HG03520 (cell line): Measurements from ENCODE around the gene MT1M.

Experiments
- ATAC-seq: cut with Tn5 transposase; IDR thresholded peaks from one replicate; pipeline ENCODE4 v1.9.1; 2021; ENCODE audit warnings: mild to moderate bottlenecking, moderate library complexity; ENCODE audit not compliant: unreplicated experiment

The MT1M gene

DNA sequence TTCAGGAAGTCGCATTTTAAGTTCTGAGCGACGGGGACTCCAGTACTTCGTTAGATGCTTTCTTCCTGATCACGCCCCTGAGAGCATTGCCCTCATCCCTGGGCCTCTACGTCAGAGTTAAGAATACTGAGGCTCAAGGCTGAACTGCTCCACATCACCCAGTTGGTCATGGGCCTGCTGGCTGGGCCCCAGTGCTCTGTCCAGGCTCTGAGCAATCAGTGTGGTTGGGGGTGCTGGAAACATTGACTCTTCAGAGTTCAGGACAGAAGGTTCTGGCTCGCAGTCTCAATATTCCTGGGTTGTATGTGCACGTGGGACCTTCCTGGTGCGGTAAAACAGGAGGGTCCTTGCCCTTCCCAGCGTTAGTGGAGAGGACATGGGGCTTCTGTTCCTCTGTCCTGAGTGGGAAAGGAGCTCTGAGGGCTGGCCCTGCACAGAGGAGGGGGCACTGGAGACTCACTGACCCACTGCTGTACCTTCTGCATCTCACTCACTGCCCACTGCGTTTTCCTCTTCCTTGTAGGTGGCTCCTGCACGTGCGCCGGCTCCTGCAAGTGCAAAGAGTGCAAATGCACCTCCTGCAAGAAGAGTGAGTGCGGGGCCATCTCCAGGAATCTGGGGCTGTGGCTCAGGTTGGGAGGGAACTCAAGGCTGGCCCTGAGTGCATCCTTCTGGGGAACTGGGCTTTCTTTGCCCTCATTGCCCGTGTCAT is 6.4 kb upstream of the MT1M start:
- ATAC-seq = no peak

GRCh38 chr16:56626685-56627084 is 5.8 kb upstream of the MT1M start:
- ATAC-seq = no peak

DNA sequence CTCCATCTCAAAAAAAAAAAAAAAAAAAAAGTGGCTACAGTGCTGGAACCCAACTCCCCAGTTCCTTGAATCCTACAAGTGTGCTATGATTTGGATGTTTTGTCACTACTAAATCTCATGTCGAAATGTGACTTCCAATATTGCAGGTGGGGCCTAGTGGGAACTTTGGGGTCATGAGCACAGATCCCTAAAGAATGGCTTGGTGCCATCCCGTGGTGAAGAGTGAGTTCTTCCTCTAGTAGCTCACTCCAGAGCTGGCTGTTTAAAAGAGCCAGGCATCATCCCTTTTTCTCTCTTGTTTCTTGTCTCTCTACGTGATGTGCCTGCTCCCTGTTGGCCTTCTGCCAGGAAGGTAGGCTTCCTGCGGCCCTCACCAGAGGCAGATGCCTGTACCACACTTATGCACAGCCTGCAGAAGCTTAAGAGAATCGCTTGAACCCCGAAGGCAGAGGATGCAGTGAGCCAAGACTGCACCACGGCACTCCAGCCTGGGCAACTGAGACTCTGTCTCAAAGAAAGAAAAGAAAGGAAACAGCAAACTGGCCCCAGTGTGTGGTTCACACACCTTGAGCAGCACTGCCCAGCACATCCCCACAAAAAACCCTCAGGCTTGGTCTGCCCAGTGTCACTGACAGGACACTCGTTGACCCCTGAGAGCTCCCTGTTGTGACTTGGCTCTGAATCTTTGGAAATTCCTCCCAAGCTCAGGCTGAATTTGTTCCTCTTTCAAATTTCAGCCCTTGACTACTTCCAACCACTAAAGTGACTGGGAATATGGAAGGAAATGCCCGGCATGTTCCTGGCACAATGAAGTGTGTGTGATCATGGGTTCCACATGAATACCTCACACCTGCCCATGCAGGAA is 3.7 kb upstream of the MT1M start:
- ATAC-seq = no peak

DNA sequence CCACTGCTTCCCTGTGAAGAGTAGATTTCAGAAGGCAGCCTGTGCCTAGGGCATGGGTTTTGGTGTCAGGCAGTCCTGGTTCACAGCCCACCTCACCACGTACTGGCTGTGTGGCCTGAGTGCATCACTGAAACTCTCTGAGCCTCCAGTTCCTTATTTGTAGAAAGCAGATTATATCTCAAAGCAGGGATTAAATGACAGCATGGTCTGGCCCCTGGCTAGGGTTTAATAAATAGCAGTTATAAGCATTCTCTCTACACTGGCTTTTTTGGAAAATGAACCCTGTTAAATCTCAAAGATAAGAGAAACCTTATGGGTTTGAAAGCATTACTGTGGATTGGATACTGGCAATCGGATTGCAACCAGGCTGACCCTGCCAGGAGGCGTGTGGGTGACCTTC is 2.9 kb upstream of the MT1M start:
- no peak for ATAC-seq

GRCh38 chr16:56630134-56630533 is 2.3 kb upstream of the MT1M start:
- ATAC-seq = peak; percentile 85

GRCh38 chr16:56631197-56631596 is 1.3 kb upstream of the MT1M start:
- no peak for ATAC-seq

- no peak for ATAC-seq
Observed at GRCh38 chr16:56631832-56632155, 665 bp upstream of the MT1M start.

DNA sequence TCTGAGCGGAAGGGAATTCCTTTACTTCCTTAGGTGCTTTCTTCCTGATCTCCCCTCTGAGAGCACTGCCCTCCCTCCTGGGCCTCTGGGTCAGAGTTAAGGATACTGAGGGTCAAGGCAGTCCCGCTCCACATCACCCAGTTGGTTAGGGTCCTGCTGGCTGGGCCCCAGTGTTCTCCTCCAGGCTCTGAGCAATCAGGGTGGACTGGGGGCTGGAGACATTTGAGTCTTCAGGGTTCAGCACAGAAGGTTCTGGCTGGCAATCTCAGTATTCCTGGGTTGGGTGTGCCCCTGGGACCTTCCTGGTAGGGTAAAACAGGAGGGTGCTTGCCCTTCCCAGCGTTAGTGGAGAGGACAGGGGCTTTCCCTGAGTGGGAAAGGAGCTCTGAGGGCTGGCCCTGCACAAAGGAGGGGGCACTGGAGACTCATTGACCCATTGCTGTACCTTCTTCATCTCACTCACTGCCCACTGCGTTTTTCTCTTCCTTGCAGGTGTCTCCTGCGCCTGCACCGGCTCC is 448 bp downstream of the MT1M start:
- no peak for ATAC-seq

DNA sequence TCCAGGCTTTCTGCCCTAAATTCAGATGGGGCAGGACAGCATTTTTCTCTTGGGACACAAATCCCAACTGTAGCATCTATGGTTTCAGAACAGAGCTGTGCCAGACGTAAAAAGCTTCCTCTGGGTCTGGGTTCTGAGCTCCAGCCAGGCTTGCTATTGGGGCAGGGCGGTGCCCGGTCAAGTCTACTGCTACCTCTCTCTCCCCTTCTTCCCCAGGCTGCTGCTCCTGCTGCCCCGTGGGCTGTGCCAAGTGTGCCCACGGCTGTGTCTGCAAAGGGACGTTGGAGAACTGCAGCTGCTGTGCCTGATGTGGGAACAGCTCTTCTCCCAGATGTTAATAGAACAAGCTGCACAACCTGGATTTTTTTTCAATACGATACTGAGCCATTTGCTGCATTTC is 1.1 kb downstream of the MT1M start:
- ATAC-seq = no peak

DNA sequence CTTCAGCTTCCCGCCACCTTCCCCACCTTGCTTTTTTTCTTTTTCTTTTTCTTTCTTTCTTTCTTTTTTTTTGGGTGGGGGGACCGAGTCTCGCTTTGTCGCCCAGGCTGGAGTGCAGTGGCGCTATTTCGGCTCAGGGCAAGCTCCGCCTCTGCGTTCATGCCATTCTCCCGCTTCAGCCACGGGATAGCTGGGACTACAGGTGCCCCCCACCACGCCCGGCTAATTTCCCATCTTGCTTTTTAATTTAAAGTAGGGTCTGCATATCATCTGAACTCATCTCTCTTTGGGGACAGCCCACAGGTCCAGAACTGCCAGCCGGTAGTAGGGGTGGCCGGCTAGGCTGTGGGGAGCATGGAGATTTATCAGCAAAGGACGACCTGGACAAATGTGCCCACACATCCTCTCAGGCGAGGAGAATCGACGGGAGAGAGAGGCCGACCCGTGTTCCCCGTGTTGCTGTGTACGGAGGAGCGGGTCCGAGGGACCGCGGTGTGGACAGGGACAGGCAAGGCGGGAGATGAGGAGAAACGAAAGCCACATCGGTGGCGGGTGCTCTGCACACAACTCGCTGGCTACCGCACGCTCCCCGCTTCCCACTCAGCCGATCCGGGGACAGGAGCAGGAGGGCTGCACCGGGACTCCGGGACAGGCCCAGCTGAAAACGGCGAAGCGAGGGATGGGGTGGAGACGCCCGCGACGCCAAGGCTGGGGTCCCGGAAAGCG is 2.4 kb downstream of the MT1M start:
- no peak for ATAC-seq

DNA sequence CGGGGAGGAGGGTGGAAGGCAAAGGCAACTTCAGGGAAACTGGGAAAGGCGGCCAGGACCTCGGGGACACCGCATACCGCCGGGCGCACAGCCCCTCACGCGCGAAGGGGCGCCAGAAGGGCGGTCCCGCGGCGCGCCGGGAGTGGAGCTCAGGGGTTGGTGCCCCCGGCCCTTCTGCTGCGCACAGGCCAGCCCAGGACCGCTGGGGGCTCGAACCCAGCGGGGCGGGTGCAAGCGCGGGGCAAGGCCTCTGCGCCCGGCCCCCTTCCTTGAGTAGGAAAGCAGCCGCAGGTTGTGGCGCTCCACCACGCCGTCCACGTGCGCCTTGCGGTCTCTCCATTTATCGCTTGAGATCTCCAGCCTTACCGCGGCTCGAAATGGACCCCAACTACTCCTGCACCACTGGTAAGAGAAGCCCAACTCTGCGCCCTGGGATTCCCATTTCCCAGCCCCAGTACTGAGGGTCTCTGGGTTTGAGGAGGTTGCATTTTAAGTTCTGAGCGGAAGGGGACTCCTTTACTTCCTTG is 3.0 kb downstream of the MT1M start:
- ATAC-seq = no peak

DNA sequence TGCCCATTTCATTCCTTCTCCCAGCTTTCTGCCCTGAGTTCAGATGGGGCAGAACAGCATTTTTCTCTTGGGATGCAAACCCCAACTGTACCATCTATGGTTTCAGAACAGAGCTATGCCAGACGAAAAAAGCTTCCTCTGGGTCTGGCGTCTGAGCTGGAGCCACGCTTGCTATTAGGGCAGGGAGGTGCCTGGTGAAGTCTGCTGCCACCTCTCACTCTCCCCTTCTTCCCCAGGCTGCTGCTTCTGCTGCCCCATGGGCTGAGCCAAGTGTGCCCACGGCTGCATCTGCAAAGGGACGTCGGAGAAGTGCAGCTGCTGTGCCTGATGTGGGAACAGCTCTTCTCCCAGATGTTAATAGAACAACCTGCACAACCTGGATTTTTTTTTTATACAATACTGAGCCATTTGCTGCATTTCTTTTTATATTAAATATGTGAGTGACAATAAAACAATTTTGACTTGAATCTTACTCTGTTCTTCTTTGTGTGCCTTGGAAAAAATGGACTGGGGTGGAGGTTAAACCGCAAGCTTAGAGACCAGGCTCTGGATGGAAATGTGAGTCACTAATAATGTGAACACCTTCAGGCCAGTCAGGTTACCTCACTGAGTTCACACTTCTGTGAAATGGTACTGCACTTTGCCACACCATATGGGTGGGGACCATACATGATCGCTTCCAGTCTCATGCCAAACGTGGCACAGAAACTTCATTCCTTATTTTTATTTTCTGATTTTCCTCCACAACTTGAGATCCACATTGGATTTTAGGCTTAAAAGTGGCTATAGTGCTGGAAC is 4.4 kb downstream of the MT1M start:
- ATAC-seq = no peak

GRCh38 chr16:56637814-56638750 is 5.6 kb downstream of the MT1M start, which contains the start of gene MT1A:
TSS of gene MT1A (plus strand) at chr16:56638666. CDS start at chr16:56638739, 73 bp downstream.
- no peak for ATAC-seq

GRCh38 chr16:56639045-56639444 is 6.6 kb downstream of the MT1M start:
- ATAC-seq = no peak

DNA sequence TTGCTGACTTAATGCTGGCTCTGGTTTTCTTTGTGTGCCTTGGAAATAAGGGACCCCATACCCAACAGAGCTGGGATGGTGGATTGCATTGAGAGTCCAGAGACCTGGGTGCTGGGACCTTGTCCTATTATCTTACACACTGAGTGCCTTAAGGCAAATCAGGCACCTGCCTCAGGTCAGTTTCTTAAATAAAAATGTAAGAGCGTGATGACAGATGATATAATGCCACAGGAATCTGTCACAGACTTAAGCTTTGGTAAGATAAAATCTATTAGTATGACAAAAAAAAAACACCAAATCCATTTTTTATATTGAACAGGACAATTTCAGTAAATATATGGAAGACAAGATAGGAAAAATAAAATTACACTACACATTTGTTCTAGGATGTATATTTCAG is 7.6 kb downstream of the MT1M start:
- ATAC-seq = no peak

GRCh38 chr16:56641166-56641565 is 8.7 kb downstream of the MT1M start:
- ATAC-seq = no peak

DNA sequence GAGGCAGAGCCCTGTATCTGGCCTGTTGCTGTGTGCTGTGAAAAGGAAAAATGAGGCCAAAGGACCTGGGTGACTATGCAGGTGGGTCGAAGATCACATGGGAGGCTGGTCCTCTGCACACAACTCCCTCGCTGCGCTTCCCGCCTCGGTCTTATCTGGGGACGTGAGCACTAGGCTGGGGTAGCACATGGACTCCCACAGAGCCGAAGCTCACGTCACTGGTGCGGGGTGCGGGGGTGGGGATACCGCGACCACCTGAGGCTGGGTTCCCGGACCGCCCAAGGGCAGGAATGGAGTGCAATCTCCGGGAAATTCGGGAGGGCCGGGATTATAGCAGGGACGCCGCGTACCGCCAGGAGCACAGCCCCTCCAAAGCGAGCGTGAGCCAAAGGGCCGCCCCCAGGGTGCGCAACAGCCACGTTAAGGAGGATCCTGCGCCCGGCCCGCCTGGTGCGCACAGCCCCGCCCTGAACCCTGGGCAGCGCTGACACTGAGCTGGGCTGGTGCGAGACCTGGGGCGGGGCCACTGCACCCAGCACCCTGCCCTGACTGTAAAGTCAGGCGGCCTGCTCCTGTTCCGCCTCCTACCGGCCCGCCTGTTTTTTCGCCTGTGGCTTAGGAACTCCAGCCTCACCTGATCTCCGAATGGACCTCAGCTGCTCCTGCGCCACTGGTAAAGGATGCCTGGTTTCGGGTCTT is 10.8 kb downstream of the MT1M start:
- ATAC-seq = no peak

DNA sequence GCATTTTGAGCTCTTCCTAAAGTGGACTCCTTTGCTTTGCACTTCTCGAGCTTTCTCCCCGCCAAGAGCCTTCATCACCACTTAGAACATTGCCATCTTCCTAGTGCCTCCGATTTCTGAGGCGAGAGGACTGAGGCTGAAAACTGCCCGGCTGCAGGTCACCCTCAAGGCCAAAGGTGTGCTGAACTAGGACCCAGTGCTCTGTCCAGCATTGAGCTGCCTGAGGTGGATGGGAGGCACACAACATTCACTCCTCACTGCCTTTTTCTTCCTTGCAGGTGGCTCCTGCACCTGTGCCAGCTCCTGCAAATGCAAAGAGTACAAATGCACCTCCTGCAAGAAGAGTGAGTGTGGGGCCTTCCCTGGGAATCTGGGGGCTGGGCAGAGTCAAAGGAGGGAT is 11.4 kb downstream of the MT1M start:
- ATAC-seq = no peak

DNA sequence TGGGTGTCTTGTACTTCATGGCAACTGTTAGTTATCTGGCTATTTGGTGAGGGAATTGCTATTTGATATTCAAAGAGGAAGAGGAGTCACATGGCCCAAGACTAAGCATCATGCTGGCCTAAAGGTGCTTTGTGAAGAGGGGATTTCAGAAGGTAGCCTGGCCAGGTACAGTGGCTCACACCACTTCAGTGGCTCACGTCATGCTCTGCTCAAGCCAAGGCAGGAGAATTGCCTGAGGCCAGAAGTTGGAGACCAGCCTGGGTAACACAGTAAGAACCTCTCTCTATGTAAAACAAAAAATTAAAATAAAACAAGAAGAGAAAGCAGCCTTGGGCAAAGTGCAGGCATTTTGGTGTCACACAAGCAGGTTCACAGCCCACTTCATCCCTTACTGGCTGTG is 12.9 kb downstream of the MT1M start:
- no peak for ATAC-seq
